Neural progenitor cell (in vitro differentiated cells): ENCODE results near the gene CADM1.

Experiments used
- EZH2phosphoT487 ChIP-seq: fragments of 200-600 bp; sonication (generic); IDR thresholded peaks from 2 replicates; pipeline ENCODE4 v1.6.1; 2017; ENCODE audit warnings: antibody characterized with exemption
- TF ChIP-seq, protein P1 (sequence below): fragments of 200-600 bp; sonication (generic); IDR thresholded peaks from 2 replicates; pipeline ENCODE4 v1.5.1; 2017; ENCODE audit warnings: antibody characterized with exemption, mild to moderate bottlenecking

DNA sequence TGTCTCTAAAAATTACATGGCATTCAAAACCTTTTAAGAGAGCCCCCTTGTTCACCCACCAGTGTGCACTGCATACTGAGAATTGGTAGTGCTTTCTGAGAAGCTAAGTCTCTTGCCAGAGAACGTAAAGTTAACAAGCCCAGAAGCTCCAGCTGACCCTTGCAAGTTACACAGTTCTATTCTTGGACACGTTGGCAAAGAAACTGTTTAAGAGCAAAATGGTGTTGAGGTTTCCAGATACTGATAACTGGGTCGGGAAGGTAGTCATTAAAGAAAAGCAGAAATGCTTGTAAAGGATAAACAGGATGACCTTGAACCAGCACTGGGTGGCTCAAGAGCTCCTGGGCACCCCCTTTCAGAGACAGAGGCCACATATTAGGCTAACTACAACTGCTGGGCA is 284.8 kb downstream of the CADM1 start:
- TF ChIP-seq, protein P1, sequence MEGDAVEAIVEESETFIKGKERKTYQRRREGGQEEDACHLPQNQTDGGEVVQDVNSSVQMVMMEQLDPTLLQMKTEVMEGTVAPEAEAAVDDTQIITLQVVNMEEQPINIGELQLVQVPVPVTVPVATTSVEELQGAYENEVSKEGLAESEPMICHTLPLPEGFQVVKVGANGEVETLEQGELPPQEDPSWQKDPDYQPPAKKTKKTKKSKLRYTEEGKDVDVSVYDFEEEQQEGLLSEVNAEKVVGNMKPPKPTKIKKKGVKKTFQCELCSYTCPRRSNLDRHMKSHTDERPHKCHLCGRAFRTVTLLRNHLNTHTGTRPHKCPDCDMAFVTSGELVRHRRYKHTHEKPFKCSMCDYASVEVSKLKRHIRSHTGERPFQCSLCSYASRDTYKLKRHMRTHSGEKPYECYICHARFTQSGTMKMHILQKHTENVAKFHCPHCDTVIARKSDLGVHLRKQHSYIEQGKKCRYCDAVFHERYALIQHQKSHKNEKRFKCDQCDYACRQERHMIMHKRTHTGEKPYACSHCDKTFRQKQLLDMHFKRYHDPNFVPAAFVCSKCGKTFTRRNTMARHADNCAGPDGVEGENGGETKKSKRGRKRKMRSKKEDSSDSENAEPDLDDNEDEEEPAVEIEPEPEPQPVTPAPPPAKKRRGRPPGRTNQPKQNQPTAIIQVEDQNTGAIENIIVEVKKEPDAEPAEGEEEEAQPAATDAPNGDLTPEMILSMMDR, result no peak
- TF ChIP-seq EZH2phosphoT487, result no peak
